ENCODE measurements around the gene GPR15LG.
"Not testable (repeated sequence)": the region's sequence is repeated elsewhere in the genome, so short reads cannot be mapped to it uniquely, and the experiment has no call there.

Gene GPR15LG

DNA sequence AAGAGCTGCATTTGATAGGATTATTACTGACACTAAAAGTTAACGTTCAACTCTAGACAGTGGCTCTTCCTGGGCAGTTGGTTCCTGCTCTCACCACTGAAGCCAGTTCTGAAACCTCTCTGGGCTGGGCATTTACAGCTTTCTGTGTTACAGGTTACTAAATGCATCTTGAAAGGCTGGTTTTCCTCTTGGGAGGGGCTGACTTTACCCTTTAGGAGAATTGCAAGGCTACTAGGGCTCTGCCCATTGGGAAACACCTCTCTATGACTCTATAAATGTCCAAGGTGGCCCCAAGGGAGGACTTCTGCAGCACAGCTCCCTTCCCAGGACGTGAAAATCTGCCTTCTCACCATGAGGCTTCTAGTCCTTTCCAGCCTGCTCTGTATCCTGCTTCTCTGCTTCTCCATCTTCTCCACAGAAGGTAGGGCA is at the start of gene GPR15LG:
Gene GPR15LG (plus strand): TSS at position 301 of the 429 bp plus-strand sequence. CDS start 51 bp downstream, at position 352.
- no peak for DNase-seq (ENCODE audit: low spot score)

DNA sequence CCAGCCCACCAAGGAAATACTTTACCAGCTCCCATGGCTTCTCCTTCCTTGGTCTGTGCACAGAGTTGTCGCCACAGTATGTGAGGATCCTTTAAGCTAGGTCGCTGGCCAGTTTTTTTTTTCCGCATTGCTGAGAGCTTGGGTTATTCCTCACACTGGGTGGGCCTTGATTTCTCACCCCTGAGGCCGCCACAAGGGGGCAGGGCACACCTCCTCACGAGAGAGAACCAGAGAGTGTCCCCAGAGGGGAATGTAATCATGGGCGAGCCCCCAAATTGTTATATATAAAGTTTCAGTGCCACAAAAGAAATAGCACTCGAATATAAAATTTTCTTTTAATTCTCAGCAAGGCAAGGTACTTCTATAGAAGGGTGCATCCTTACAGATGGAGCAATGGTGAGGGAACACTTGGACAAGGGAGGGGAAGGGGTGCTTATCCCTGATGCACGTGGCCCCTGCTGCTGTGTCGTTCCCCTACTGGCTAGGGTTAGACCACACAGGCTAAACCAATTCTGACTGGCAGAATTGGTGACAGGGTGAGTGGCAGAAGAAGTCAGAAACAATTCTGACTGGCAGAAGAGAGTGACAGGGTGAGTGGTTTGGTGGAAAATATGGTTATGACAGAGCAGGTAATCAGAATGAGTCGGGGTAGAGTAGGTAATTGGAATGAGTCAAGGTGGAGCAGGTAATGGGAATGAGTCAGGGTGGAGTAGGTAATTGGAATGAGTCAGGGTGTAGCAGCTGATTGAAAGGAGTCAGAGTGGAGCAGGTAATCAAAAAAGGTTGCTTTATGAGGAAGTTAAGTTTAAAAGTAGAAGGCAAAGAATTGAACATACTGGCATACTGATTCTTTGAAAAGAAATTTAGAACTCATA is 47.5 kb upstream of the GPR15LG start:
- not testable (repeated sequence) for DNase-seq (ENCODE audit: low spot score)

DNA sequence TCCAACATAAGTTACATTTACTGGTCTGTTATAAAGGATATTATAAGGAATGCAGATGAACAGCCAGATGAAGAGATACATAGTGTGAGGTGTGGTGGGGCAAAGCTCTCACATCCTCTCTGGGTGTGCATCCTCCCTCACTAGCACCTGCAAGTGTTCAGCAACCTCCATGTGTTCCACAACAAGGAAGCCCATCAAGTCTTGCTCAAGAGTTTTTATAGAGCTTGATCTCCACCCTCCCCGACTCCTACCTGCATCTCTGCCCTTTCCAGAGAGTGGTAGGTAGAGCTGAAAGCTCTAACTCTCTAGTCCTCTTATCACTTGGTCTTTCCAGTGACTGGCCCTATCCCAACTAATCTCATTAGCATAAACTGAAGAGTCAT is 46.8 kb upstream of the GPR15LG start:
- no peak for DNase-seq (ENCODE audit: low spot score)

DNA sequence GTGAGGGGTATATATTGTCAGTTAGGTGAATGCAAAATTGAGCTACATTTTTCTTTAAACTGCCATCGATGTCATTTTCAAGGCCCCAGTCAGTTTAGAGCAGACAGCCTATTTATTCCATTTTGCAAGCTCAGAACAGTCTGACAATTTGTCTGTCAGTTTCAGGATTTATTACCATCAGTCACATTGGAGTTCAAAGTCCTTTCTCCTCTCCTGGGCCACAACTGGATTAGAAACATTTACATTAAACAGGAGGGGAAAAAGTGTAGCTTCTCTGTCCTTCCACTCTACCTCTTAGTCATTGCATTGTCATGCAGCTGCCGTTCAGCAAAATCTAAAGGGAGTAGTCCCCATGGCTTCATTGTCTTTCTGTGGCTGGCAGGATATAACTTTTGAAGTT is 37.8 kb upstream of the GPR15LG start:
- DNase-seq (ENCODE audit: low spot score) = peak; percentile 47

DNA sequence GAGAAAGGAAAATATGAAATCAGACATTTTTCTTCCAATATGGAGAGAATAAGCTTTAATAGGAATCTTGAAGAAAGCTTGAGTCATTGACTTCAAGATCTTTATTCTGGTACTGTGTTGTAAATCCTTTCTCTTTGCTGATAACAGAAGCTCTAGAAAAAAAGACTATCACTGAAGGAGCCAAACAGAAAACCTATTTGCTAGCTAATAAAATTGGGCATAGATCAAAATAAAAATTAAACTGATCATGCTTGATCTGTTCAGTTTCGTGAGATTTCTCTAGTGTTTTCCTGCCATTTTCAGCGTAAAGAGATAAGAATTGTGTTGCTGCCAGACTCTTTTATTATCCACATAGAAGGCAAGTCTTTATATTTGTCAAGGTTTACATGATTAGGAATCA is 35.8 kb upstream of the GPR15LG start:
- DNase-seq (ENCODE audit: low spot score) = no peak

DNA sequence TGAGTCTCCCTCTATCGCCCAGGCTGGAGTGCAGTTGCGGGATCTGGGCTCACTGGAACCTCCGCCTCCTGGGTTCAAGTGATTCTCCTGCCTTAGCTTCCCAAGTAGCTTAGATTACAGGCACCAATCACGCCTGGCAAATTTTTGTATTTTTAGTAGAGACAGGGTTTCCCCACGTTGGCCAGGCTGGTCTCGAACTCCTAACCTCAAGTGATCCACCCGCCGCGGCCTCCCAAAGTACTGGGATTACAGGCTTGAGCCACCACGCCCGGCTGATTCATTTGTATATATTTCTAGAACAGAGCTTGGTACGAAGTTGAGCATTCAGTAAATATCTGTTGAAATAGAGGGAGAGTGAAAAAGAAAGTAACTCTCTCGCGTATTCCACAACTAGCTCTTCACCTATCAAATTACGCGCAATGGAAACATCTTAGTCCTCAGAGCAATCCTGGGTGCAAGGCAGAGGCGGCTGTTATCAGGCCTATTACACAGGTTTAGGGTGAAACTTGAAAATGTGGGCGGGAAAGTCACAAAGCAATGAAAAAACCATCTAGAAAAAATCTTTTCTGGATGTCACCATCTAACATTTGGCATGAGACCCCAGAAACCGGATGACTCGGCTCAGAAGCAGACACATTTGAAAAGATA is 35.0 kb upstream of the GPR15LG start:
- DNase-seq (ENCODE audit: low spot score) = peak; percentile 8

DNA sequence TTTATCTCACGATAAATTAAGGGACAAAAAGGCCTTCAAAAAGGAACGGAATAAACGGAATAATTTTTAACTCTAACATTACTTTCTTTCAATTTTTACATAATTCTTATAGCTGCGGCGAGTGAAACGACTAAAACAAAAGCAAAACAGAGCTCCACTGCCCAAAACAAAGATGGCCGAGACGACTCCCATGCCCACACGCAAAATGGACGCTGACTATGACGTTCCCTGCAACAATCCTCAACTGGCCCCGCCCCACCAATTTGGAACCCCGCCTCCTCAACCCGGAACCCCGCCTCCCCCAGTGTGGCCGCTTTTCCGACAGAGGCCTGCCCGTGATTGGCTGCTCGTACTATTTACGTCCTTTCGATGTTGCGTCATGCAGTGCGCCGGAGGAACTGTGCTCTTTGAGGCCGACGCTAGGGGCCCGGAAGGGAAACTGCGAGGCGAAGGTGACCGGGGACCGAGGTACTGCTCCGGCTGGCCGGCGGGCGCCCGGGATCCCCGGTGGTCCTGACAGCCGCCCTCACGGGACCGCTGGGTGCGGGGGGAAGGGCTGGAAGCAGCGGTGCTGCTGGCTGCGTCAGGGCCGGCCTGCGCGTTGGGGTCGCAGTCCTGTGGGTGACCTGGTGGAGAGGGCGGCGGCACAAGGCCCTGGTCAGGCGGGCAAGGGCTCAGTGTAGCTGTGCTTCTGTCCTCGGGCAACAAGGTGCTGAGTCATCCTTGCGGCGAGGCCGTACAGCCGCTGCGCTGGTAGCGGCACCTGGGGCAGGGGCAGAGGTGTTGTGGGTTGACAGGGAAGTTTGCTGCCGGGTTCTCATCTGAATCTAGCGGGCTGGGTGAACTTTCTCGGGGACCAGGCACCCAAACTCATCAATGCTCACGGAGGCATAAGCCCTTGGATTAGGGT is 34.2 kb upstream of the GPR15LG start, which contains the start of gene GHITM:
Gene GHITM (plus strand): TSS at position 384 of the 910 bp plus-strand sequence. CDS start 1,992 bp downstream, outside the sequence.
- peak; percentile 69 for DNase-seq (ENCODE audit: low spot score)

DNA sequence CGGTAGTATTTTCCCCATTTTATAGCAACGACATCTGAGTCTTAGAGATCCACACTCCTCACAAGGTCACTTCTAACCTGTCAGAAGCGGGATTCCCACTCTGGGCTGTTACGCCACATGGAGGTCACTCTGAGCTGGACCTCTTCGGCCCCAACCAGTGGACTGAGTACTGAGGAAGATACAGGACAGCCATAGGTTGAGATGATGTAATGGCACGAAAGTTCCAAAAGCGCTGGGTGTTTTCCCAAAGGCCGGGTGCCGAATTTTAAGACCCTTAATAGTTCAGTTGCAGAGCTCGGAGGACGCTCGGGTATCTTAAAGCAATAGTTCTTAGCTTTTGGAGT is 33.6 kb upstream of the GPR15LG start:
- DNase-seq (ENCODE audit: low spot score) = peak; percentile 15

DNA sequence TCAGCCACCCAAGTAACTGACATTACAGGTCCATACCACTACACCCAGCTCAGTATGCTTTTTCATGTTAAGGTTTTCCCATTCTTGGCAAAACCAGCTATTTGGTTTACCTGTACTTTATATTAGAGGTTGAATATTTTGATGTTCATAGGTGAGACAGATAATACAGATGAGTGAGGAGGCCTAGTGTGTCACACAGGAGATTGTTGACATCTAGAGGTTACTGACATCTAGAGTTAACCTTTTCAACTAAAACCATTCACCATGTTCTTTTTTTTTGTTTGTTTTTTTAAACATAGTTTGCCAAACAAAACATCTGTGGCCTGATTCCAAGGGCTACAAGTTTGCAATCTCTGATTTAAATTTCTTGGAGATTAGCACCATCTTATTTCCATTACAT is 26.3 kb upstream of the GPR15LG start:
- DNase-seq (ENCODE audit: low spot score) = no peak

DNA sequence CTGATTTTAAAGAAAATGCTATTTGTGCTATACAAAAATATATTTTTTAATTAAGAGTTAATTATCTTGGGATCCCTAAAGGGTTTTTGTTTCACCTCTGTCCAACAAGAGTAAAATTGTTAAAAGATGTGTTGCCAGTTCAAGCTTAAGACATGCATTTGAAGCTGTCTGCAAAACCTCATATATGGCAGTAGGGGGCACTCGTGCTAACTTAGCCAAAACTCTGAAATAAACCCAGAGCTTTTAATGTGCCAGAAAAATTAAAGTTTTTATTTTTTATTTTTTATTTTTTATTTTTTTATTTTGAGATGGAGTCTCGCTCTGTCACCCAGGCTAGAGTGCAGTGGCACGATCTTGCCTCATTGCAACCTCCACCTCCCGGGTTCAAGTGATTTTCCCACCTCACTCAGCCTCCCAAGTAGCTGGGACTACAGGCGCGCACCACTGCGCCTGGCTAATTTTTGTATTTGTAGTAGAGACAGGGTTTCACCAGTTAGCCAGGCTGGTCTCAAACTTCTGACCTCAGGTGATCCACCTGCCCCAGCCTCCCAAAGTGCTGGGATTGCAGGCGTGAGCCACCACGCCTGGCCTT is 25.5 kb upstream of the GPR15LG start:
- peak; percentile 20 for DNase-seq (ENCODE audit: low spot score)

DNA sequence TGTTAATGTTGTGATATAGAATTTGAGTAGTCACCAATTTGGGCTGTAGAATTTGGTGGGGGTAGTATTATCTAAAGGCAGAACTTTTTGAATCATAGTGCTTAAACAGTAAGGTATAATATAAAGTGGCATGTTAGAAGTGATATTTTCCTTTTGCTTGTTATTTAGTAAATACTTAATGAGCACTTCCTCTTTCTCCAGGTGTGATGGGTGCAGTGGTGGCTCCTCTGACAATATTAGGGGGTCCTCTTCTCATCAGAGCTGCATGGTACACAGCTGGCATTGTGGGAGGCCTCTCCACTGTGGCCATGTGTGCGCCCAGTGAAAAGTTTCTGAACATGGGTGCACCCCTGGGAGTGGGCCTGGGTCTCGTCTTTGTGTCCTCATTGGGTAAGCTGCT is 23.7 kb upstream of the GPR15LG start:
- DNase-seq (ENCODE audit: low spot score) = no peak

DNA sequence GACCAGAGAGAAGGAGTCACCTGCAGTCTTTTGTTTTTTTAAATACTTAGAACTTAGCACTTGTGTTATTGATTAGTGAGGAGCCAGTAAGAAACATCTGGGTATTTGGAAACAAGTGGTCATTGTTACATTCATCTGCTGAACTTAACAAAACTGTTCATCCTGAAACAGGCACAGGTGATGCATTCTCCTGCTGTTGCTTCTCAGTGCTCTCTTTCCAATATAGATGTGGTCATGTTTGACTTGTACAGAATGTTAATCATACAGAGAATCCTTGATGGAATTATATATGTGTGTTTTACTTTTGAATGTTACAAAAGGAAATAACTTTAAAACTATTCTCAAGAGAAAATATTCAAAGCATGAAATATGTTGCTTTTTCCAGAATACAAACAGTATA is 20.8 kb upstream of the GPR15LG start:
- no peak for DNase-seq (ENCODE audit: low spot score)

DNA sequence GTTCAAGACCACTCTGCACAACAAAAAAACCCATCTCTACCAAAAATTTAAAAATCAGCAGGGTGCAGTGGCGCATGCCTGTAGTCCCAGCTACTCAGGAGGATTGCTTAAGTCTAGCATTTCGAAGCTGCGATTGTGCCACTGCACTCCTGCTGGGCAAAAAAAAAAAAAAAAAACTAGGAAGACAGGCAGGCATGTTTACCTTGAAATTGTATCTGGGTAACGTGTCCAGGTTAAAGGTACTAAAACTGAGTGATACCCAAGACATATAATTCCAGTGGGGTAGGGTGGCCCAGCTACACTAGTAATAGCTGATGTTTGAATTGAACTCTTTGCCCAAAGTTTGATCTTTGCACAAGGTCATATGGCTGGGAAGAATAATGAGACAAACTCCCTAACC is 18.1 kb upstream of the GPR15LG start:
- DNase-seq (ENCODE audit: low spot score) = no peak

DNA sequence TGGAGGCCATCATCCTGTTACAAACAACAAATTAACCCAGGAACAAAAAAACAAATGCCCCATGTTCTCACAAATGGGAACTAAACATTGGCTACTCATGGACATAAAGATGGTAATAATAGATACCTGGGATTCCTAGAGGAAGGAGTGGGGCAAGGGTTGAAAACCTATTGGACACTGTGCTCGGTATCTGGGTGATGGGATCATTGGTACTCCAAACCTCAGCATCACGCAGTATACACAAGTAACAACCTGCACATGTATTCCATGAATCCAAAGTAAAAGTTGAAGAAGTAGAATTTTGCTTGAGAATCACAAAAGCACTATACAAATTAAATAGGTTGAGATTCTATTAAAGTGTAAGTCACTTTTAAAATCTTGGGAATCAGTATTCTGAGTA is 17.6 kb upstream of the GPR15LG start:
- no peak for DNase-seq (ENCODE audit: low spot score)

DNA sequence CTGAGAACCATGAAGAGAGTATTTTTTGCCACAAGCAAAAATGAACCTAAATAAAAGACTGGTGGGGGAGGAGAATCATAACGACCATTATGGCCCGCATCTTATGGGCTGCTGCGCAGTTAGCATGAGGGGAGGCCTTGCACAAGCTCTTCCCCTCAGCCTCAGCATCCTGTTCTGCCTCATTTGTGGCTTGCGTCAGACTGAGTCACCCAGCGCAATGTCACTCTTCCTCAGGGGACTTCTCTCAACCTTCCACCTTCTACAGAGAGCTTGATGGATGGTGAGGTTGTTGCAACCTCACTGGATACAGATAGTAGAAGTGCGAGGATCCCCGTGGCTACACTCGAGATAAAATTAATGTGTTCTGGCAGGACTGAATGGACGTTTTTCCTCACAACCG is 16.8 kb upstream of the GPR15LG start:
- no peak for DNase-seq (ENCODE audit: low spot score)

DNA sequence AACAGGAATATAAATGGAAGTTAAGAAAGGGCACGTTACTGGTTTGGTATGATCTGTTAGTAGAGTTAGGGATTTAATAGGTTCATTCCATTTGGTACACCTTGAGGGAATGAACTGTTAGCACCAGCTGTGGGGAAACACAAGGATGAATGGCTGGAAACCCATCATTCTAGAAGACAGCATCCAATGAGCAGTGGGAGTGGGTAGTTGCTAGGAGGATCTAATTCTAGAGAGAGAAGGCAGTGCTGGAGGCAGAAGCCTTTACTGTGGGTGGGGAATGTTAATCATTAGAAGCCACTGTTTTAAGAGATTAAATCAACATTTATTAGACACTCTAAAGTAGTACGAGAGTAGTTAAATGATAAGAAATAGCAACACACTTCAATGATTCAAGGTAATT is 15.5 kb upstream of the GPR15LG start:
- no peak for DNase-seq (ENCODE audit: low spot score)

DNA sequence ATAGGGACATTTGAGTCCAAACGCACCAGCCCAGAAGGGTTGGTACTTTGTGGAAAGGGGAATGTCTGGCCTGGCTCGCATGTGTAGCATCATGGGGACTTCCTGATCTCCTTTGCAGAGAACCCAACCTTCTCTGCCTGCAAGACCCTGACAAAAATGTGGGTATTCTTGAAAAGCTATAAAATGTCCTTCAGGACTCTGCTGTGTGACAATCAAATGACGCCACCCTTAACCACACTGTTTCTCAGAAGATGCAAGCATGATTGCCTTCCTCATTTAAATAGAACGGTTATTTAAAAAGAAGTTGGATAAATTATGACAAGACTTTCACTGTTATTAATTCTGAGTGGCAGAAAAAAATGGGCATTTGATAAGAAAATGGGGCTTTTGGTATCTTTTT is 15.1 kb upstream of the GPR15LG start:
- DNase-seq (ENCODE audit: low spot score) = no peak

DNA sequence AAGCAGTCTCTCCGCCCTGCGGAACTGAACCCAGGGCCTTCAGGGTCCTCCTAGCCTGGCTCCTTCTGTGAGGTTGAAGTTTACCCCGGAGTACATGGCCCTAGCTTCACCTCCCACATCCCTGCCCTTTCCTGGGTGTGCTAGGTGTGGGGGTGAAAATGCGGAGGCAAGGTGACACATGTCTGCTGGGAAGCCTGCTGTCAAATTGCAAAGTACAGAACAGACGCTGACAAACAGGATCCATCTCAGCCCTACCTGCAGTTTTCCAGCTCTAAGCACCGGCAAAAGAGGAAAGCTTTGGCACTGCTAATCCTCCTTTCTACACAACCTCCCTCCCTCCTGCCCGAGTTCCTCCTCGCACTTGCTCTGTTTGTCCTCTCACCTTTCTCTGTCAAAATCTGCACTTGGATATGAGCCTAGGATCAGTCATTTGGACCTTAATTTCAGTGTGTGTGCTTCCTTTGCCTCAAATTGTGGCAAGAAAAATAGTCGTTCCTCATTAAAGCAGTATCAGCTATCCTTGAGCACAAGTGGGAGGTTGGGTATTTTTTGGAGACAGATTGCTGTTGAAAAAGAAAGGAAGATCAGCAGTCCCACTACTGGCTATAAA is 14.4 kb upstream of the GPR15LG start:
- no peak for DNase-seq (ENCODE audit: low spot score)

DNA sequence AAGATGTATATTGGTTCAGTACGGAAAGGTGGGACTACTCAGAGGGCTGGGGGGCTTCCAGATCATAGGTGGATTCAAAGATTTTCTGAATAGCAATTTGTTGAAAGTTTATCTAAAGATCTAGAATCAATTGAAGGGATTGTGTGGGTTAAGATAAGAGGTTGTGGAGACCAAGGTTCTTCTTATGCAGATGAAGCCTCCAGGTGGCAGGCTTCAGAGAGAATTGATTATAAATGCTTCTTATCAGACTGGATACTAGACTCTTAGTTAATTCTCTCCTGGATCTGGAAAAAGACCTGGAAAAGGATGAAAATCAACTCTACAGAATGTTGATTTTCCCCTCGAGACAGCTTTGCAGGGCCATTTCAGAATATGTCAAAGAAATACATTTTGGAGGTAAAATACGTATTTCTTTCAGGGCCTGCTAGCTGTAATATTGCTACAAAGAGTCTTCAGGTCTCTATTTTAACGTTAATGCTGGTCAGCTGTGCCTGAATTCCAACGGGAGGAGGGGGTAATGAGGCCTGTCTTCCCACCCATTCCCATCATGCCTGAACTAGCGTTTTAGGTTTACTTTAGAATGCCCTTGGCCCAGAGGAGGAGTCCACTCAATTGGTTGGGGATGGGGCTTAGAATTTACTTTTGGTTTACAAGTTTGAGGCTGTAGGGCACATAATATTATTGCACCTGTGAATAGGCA is 12.8 kb upstream of the GPR15LG start:
- DNase-seq (ENCODE audit: low spot score) = no peak

DNA sequence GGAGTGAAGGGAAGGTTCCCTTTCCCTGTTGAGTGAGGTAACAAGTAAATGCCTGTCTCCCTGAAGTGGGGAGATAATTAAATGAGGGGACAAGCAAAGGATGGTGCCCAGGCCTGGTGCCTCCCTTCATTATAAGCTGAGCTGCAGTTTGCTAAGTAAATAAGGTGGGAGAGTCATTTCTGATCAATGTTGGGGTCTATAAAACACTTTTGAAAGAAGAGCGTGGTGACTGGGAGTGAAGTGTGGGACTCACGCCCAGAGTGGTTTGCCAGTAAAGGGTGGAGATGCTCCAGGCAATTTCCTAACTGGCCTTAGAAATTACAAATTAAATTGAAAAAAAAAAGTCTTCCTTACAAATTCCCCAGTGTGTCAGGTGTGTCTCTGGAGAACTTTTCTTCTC is 9.6 kb upstream of the GPR15LG start:
- DNase-seq (ENCODE audit: low spot score) = no peak

DNA sequence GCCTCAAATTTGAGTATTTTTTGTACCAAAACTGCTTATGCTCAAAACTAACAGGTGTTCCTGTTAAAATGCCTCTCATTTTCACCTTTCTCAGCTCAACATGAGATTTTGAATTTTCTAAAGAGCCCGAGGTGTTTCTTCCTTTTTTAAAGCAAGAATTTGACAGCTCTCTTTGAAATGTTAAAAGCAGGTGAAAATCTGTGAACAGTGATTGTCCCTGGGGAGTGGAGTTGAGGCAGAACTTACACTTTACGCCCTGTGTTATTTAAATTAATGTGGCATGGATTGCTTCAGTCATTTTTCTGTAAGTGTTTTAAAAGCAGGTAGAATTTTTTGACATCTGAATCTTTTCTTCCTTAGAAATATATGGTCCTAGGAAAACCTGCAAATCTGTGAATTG is 9.2 kb upstream of the GPR15LG start:
- DNase-seq (ENCODE audit: low spot score) = no peak

Data from HuH-7 (cell line).